ENCODE data around the gene OR8K5.

- TF ChIP-seq, protein P1, sequence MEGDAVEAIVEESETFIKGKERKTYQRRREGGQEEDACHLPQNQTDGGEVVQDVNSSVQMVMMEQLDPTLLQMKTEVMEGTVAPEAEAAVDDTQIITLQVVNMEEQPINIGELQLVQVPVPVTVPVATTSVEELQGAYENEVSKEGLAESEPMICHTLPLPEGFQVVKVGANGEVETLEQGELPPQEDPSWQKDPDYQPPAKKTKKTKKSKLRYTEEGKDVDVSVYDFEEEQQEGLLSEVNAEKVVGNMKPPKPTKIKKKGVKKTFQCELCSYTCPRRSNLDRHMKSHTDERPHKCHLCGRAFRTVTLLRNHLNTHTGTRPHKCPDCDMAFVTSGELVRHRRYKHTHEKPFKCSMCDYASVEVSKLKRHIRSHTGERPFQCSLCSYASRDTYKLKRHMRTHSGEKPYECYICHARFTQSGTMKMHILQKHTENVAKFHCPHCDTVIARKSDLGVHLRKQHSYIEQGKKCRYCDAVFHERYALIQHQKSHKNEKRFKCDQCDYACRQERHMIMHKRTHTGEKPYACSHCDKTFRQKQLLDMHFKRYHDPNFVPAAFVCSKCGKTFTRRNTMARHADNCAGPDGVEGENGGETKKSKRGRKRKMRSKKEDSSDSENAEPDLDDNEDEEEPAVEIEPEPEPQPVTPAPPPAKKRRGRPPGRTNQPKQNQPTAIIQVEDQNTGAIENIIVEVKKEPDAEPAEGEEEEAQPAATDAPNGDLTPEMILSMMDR (IDR thresholded peaks at IDR 0.05): no peak
- TF ChIP-seq POLR2A (IDR thresholded peaks at IDR 0.05): no peak
- TF ChIP-seq EP300 (IDR thresholded peaks at IDR 0.05): no peak
Measured at GRCh38 chr11:56163804-56164203, 3.7 kb upstream of the OR8K5 start.
